Middle frontal gyrus (tissue), 1 donor: ENCODE measurements around the gene OR2A42.
"Not testable (repeated sequence)": the region's sequence is repeated elsewhere in the genome, so short reads cannot be mapped to it uniquely, and the experiment has no call there.

Experiments
- DNase-seq: peaks from one replicate; pipeline ENCODE4 v3.0.0-alpha.2; 2015; ENCODE audit warnings: low spot score; ENCODE audit errors: extremely low spot score

OR2A42 gene, protein sequence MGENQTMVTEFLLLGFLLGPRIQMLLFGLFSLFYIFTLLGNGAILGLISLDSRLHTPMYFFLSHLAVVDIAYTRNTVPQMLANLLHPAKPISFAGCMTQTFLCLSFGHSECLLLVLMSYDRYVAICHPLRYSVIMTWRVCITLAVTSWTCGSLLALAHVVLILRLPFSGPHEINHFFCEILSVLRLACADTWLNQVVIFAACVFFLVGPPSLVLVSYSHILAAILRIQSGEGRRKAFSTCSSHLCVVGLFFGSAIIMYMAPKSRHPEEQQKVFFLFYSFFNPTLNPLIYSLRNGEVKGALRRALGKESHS

DNA sequence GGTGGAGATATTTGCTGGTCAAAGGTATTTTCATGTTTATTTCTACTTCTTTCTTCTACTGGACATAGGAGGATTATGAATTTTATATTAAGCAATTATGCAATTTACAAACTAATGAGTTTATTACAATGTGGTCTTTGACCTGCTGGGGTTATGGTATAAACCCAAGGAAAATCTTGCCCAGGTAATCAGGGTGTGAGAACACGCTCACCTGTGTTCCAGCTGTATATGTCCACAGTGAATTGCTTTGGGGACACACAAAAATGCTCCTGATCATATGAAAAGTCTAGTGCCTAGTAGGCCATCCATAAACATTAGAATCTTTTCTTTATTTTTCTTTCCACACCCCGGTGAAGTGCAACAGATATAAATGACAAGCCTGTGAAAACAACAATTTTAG is at the start of gene OR2A42:
TSS of gene OR2A42 (minus strand) at position 241 of the 400 bp plus-strand sequence. CDS start 6,762 bp downstream, outside the sequence.
- not testable (repeated sequence) for DNase-seq

DNA sequence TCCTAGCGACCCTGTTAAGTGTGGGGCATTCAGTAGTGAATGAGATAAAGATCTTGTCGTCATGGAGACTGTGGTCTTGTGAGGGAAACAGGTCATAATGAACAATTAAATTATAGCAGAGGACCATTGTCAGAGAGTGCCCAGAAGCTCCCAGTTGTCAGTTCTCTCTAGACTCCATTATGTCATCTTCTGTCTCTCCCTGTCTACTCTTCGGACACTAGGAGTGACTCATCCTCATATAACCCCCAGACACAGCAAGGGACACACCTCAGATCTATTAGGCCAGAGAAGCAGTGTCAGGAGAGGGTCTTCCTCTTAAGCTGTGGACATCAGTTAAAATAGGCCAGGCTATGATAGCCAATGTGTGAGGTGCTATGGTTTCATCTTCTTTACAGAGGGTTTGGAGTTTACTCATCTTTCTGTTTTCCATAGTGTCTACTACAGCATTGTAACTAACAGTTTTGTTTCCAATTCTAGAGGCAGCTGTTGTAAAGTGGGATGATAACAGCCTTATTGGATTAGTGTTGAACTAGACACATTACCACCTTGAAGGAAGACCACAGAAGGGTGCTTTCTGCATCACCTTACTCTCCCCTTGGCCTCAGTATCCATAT is 47.9 kb upstream of the OR2A42 start:
- DNase-seq = not testable (repeated sequence)

DNA sequence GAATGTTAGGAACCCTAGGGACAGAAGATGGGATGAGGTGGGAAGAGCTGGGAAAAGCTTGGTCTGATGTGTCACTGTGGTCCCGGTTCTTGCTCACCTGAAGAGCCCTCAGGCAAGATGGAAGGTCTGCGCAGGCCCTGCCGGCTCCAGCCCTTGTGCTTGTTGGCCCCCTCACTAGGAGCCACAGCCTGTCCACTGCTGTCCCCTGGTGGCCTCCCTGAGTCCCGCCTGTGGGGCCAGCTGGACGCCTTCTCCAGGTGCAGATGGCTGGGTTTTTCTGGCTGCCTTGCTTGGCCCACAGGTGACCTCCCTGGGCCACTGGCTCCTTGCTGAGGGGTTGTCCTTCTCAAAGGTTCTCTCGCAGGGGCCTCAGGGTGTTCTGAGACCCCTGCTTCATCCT is 44.3 kb upstream of the OR2A42 start:
- DNase-seq = not testable (repeated sequence)

DNA sequence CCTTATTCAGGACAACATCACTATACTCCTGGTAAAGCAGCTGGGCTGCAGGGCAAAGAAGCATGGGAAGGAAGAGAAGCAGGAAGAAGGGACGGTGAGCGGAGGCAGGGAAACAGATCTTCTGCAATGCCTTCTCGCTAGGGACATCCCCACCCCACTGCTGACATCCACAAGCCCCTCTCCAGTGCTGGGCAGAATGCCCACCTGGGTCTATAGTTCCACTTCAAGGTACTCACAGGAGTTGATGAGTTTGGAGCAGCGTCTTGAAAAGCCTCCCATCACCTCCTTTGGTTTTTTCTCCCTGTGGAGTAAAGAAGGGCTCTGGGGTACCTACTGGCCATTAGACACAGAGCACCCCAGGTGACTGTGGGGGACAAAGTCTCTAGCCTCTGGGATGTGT is 43.1 kb upstream of the OR2A42 start:
- DNase-seq = not testable (repeated sequence)

DNA sequence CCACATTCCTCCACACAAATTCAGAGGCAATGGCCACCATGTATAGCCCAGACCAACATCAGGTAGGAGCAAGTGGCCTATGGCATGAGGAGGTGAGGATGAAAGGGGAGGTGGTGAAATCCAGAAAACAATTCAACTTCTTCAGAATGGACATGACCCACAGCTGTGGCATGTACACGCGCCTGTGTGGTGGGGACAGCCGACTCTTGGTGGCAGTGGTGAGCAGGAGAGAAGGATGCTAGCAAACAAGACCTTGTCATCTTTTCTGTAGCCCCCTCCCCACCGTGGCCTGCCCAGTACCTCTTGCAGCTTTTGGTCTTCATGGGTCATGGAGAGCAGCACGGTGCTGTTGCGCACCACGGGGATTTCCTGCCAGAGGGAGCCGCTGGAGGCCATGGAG is 42.6 kb upstream of the OR2A42 start:
- DNase-seq = not testable (repeated sequence)

DNA sequence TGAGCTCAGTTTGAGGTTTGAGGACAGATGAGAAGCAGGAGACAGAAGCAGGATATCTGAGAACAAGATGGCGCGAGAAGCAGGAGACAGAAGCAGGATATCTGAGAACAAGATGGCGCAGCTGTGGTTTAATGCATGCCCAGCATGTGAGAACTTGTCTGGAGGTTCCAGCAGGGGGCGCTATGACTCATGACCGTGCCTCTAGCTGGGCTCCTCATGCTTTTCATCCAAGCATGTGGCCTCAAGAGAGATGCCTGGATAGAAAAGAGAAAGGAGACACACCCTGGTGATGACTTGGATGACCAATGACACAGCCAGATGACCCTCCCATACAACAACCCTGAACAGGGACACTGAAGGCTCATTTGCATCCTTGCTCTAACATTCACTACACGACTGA is 40.6 kb upstream of the OR2A42 start:
- DNase-seq = not testable (repeated sequence)

DNA sequence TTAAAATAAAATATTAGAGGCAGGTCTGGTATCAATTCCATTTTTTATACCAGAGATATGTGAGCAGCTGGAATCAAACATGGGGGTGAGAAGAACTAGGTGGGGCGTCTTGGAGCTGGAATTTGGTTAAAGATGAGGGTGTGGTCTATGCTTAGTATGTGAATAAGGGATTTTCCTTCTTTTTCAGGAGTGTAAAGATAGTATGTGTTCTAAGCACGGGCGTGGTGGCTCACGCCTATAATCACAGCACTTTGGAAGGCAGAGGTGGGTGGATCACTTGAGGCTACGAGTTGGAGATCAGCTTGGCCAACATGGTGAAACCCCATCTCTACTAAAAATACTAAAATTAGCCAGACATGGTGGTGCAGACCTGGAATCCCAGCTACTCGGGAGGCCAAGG is 35.9 kb upstream of the OR2A42 start:
- not testable (repeated sequence) for DNase-seq

DNA sequence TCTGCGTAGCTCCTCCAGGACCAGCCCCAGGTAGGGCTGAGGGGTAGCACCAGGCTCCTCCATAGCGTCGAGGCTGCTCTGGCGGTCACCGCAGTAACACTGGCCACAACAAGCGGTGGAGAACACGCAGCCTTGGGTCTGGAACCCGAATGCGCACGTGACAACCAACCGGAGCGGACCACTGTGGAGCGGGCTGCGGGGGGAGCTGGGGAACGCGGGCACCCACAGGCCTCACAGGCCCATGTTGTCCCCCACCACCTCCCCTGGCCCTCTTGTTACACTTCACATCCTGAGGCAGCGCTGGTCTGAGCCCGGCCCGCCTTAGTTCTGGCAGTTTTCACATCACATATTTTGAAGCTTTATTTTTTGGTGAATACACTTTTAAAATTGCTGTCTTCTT is 29.8 kb upstream of the OR2A42 start, which contains the start of gene CTAGE8:
TSS of gene CTAGE8 (minus strand) at position 101 of the 400 bp plus-strand sequence. CDS start at position 63, 38 bp downstream.
- DNase-seq = not testable (repeated sequence)

DNA sequence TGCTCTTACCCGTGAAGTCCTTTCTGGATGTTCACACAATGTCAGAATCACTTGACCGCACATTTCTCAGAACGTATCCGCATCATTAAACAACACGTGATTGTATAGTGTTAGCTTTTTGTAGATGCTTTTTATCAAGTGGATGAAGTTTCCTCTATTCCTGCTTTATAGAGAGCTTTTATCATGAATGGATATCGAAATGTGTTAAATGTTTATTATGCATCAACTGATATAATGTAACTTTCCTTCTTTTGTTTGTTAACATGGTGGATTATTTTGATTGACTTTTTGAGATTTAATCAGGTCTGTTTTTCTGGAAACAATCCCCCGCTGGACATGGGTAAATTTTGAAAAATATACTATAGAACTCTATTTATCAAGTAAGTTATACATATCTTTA is 25.3 kb upstream of the OR2A42 start, which contains the start of gene OR2A7:
TSS of gene OR2A7 (minus strand) at position 101 of the 400 bp plus-strand sequence. CDS start 5,164 bp downstream, outside the sequence.
- not testable (repeated sequence) for DNase-seq

DNA sequence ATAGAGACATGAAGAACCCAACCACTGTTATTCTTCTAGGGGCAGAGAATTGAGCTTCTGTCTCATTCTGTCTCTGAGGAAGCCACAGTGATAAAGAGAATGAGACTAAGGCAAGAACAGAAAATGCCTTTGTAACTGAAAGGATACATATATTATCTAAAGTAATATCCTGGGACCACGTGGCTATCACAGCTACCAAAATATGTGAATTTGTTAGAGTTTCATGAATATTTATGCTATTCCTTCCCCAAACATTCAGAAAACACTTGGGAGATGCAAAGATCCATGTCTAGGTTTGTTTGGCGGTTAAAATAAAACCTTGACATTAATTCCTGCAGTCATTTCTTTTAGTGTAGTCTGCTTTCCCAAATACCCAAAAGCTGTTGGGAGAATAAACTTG is 22.7 kb upstream of the OR2A42 start:
- not testable (repeated sequence) for DNase-seq

DNA sequence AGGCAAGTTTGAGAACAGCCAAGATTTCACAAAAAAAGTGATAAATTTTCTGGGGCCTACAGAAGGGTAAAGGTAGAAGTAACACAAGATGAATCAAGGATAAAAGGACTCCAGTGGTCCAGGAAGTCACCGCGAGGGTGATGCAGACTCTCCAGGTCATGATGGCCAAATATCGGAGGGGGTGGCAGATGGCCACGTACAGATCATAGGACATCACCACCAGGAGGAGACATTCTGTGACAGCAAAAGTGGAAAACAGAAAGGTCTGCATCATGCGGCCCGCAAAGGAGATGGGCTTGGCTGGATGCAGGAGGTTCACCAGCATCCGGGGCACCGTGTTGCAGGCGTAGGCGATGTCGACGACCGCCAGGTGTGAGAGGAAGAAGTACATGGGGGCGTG is 19.7 kb upstream of the OR2A42 start:
- not testable (repeated sequence) for DNase-seq

DNA sequence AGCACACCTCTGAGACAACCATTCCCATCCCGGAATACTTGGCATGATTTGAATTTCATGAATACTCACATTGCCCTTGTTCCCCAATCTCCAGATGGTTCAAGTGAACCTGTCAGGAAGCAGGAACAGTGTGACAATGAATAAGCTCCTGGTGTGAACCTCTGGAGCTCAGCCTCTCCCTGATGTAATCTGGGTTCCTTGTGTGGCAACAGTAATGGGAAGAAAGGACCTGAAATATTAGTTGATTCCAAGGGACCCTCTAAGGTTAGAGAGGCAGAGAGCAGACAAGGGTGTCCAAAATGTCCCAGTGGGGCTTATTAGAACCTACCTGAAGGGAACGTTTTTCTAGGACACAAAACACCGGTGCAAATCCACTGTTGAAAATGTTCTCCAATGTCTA is 16.7 kb upstream of the OR2A42 start:
- no peak for DNase-seq

DNA sequence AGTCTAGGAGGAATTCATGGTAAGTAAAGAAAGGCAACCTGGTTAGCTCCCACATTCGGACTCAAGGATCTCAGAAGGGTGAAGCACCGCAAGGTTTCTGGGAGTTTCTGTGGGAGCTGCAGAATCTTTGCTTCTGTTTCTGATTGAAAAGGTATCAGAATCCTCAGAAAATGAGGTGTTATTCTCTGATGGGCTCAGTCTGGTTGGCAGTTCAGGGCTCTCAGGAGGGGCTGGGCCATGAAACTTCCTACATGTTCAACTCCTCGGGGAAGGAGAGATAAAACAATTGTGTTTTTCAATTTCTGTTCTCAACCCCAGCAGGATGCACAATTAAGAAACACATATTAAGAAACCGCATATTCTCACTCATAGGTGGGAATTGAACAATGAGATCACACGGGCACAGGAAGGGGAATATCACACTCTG is 16.1 kb upstream of the OR2A42 start:
- no peak for DNase-seq

DNA sequence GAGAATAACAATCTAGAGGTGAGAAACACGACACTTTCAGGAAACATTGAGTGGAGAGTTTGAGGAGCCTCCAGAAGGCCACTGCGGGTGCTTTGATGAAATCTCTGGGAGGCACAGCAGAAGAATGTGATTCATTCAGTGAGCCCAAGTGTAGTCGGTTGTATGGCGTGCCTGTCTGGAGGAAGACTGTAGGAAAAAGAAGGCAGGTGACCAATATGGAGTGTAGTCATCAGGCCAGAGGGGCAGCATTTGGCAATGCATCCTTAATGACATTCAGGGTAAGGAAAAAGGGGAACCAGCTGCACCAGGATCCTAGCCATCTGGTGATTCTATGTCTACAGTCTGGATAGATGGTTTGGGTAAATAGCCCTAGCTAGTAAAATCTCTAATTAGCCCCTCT is 12.9 kb upstream of the OR2A42 start:
- not testable (repeated sequence) for DNase-seq

DNA sequence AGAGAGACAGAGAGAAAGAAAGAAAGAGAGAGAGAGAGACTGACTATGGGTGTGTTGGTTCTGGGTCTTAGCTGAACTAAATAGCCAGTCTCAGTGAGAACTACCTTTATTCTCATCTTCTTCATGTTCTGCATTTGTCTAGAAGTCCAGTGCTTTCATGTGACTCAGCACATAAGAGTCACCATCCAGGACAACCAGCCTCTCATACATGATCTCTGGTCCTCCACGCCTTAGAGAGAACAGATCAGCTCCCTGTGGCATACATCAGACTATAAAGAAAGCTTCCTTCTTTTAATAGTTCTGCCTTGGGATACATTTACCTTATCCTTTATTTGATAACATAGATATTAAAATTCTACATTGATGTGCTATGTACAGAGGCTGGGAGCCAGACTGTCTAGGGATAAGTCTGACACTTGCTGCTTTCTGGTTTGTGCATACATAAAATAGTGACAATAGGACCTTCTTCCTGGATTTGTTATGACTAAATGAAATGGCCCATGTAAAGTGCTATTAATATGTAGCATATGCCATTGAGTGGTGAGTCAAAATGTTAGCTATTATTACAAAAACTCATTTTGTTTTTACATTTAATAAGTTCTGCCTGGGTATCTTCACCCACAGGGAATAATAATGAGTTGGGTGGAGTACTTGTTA is 8.4 kb upstream of the OR2A42 start:
- not testable (repeated sequence) for DNase-seq

DNA sequence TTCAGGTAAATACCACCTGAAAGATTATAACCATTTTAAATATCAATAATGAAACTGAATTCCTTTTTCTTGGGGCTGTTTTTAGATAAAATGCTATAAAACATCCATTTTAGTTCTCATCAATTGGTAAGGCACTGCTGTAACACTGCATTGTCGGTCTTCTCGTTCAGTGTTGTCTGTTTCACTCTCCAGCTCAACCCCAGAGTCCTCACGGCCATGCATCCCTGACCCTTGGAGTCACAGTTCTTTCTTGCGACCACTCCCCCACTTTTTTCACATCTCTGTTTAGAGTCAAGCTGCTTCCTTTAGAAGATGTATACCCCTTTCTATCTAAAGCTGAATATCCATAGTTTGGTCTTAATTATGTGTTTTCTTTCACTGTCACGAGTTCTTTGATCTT is 7.6 kb upstream of the OR2A42 start:
- not testable (repeated sequence) for DNase-seq

DNA sequence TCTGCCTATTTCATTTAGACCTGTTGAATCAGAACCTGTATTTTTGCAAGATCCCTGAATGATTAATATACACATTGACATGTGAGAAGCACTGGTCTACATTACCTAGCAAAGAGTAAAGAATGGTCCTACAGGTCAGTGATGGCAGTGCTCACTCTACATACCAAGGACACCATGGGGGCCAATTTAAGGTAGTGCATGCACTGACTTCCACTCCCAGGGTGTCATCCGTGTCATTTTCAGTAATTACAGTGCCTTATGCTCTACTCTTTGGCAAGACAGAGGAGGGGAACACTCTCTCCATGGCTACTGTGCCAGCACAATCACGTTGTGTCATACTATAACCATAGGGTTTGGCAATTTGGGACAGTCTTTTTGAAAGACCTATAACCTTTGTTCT is 6.0 kb upstream of the OR2A42 start:
- not testable (repeated sequence) for DNase-seq

DNA sequence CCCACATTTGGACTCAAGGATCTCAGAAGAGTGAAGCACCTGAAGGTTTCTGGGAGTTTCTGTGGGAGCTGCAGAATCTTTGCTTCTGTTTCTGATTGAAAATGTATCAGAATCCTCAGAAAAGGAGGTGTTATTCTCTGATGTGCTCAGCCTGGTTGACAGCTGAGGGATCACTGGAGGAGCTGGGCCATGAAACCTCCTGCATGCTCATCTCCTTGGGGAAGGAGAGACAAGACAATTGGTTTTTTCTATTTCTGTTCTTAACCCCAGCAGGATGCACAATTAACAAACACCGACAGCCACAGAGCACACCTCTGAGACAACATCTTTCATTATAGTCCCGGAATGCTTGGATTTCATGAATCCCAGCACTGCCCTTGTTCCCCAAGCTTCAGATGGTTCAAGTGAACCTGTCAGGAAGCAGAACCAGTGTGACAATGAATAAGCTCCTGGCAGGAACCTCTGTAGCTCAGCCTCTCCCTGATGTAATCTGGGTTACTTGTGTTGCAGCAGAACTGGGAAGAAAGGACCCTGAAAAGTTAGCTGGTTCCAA is 799 bp downstream of the OR2A42 start:
- not testable (repeated sequence) for DNase-seq

DNA sequence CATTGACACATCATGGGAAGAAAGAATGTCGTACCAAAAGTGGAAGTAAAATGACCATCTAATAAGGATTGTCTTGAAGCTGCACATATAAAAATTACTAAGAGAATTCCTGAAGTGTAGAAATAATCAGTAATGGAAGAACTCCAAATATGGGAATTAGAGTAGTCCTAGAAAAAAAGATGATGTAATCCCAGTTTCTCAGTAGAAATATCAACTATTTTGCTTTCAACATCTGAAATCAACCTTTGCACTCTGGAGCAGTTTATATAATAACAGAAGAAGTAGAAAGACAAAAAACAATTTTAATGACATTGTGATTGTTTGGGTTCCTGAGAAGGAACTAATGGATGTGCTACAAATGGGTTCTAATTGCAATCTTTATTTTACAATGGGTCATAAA is 6.4 kb downstream of the OR2A42 start:
- not testable (repeated sequence) for DNase-seq

DNA sequence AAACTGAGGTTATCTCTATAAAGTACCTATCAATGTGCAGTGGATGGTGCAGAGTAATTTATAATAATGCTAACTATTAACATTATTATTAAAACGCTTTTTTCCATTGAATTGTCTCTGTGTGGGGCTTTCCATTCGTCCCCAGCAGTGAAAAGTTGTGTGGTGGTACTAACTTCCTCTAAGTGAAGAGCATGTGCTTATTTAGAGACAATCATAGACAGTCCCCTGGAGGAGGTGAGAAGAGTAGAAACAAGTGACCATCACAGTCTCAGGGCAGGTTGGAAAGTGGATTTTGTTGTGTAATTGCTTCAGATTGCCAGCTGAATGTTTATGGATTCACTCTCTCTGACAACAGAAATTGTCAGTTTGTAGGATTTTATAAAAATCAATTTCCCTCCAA is 8.4 kb downstream of the OR2A42 start:
- DNase-seq = not testable (repeated sequence)

DNA sequence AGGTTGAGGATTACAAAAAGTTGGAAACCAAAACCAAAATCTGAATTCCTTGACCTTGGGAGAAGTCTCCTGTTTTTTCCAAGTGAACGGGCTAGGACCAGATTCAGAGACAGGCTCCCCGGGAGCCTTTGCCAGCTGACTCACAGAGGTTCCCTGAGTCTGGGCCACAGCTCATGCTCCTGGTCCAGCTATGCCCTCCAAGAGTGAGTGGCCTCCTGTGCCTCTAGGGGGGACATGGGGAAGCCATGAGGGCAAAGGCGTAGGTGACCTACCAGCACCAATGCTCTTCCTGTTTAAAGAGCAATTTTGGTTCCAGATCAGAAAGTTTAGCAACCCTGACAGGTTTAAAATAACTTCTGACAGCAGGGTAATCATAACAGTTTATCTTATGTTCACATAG is 10.6 kb downstream of the OR2A42 start:
- not testable (repeated sequence) for DNase-seq

DNA sequence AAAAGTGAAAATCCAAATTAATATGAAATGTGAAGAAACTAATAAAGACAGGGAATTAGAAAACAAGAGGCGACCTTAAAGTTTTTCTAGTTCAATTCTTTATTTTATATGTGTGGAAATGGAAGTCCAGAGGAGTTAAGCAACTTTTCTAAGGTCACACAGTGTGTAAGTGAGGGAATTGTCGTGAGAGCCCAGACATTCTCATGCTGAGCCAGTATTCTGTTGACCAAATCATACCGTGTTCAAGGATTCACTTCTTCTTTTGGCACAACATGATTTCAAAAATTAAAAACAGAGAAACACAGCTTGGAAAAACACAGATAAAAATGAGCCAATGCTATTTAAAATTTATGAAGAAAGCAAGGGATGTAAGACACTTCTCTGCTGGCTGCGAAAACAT is 12.5 kb downstream of the OR2A42 start:
- not testable (repeated sequence) for DNase-seq
